Measurements from ENCODE around the gene RXRA. TPM values are rescaled to one million over a fixed set of nuclear protein-coding genes. Genes with fewer than 3 reads are reported as not detected.

The RXRA gene
- polyA plus RNA-seq, 1 experiment = 12.0 TPM

DNA sequence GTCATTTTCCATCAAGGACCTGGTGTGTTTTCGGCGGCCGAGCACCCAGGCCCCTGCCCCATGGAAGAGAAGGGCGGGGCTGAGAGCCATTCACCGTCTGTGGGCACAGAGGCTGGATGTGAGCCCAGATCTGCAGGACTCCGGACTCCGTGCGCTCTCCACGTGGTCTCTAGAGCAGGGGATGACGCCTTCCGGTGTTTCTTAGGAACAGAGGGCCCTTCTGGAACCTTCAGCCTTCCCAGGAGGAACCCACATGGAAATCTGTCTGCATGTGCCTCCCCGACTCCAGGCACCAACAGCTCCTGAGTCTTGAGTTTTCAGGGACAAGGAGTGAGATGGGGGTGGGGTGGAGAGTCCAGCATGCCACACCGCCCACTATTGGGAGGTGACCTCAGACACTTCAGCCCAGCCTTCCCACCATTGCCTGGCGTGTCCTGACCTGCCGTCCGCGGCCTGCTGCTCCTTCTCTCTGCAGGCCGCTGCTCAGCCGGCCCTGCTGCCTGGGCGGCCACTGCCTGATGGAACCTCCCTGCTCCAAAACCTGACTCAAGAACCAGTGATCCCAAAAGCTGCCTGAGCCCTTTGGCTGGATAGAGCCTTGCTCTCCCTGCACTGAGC lies 2.4 kb upstream of the RXRA start:
- H3K36me3 ChIP-seq (ENCODE audit: control insufficient read depth, insufficient read depth, low read length) = no peaks in the 10 kb centered on the region
- no peaks in the 10 kb centered on the region for H3K27me3 ChIP-seq (ENCODE audit: control insufficient read depth, insufficient read depth, low read length)
- CTCF ChIA-PET = no interaction called here
- no peak overlapping the region for H3K4me3 ChIP-seq (ENCODE audit: low read depth, low read length)
- TF ChIP-seq, protein P1, sequence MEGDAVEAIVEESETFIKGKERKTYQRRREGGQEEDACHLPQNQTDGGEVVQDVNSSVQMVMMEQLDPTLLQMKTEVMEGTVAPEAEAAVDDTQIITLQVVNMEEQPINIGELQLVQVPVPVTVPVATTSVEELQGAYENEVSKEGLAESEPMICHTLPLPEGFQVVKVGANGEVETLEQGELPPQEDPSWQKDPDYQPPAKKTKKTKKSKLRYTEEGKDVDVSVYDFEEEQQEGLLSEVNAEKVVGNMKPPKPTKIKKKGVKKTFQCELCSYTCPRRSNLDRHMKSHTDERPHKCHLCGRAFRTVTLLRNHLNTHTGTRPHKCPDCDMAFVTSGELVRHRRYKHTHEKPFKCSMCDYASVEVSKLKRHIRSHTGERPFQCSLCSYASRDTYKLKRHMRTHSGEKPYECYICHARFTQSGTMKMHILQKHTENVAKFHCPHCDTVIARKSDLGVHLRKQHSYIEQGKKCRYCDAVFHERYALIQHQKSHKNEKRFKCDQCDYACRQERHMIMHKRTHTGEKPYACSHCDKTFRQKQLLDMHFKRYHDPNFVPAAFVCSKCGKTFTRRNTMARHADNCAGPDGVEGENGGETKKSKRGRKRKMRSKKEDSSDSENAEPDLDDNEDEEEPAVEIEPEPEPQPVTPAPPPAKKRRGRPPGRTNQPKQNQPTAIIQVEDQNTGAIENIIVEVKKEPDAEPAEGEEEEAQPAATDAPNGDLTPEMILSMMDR (IDR thresholded peaks at IDR 0.05; ENCODE audit: insufficient read depth, low read depth, low read length) = no peak
- no peak for DNase-seq (ENCODE audit: low read depth)
- POLR2A ChIA-PET = no interaction called here

DNA sequence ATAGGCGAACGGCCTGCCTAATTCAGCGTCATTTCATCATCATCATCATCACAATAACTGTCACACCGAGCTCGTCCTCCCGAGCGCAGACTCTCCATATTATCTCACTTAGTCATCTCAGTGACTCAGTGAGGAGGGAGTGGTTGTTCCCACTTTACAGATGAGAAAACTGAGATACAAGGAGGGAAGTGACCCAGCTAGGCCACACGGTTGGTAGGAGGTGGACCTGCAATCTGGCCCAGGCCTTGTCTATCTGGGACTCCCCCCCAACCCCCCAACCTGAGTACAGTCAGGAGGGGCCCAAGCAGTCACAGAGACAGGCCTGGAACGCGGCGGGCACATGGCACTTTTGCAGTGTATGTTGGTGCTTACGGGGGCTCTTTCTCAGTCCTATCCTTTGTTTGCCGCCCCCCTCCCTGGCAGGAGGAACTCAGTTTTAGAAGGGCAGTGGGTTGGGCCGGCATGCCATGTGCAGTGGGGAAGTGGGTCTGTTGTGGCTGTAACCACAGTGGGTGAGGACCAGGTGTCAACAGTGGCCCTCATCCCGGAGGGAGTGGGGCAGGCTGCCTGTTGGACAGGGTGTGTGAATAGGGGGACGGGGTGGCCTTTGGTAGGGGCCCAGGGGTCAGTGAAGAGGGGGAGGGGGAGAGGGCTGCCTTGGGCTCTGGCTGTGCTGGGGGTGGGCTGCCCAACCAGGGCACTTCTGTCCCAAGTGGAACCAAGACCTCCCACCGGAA lies 1.7 kb upstream of the RXRA start:
- ChIA-PET CTCF (interaction anchor here (1.3 to 1.4 kb wide), 3 partner anchors 9 to 153 kb away, joined by 3 to 6 read pairs (median 4); no protein-coding TSS in a partner anchor), POLR2A (no interaction called here)
- Histone ChIP-seq H3K4me3 (ENCODE audit: low read depth, low read length) (peak overlapping the region; percentile 65), H3K27me3 (ENCODE audit: control insufficient read depth, insufficient read depth, low read length) (no peaks in the 10 kb centered on the region), H3K36me3 (ENCODE audit: control insufficient read depth, insufficient read depth, low read length) (no peaks in the 10 kb centered on the region)
- no peak for DNase-seq (ENCODE audit: low read depth)
- TF ChIP-seq, protein P1 (IDR thresholded peaks at IDR 0.05; ENCODE audit: insufficient read depth, low read depth, low read length) = no peak

DNA sequence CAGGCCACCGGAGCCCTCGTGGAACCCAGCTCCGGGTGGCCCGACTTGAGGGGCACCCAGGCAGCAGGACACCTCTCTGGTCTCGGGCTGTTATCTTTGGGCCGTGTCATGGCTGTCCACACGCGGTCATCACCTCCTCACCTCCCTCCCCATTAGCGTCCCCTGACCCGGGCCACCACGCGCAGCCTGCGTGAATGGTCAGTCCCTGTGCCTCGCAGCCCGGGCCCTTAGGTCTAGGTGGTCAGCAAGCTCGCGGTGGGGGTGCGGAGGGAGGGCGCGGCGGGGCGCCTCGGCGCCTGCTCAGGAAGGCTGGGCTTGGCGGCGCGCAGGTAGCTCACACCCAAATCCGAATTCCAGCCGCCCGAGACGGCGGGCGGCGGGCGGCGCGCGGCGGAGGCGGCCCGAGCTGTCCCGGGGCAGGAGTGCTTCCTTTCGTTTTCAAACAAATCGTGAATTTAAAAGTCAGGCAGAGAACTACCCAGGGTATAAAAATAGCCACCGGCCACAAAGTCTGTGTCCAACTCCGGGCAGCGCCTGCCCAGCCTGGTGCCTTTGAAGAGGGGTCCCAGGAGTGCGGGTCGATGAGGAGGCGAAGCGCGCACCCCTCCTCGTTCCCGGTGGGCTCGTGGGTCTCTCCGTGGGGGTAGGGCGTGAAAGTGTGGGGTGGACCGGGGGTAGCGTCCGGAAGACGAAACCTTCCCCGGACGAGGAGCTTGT lies 1.0 kb upstream of the RXRA start:
- no peaks in the 10 kb centered on the region for H3K36me3 ChIP-seq (ENCODE audit: control insufficient read depth, insufficient read depth, low read length)
- ChIA-PET POLR2A (interaction anchor here (0.5 to 0.6 kb wide), 2 partner anchors 38 to 60 kb away, joined by 5 to 9 read pairs; no protein-coding TSS in a partner anchor), CTCF (interaction anchor here (1.3 to 1.4 kb wide), 3 partner anchors 10 to 154 kb away, joined by 3 to 6 read pairs (median 4); no protein-coding TSS in a partner anchor)
- H3K4me3 ChIP-seq (ENCODE audit: low read depth, low read length) = peak overlapping the region; percentile 65
- no peak for DNase-seq (ENCODE audit: low read depth)
- no peaks in the 10 kb centered on the region for H3K27me3 ChIP-seq (ENCODE audit: control insufficient read depth, insufficient read depth, low read length)
- TF ChIP-seq, protein P1 (IDR thresholded peaks at IDR 0.05; ENCODE audit: insufficient read depth, low read depth, low read length) = no peak

DNA sequence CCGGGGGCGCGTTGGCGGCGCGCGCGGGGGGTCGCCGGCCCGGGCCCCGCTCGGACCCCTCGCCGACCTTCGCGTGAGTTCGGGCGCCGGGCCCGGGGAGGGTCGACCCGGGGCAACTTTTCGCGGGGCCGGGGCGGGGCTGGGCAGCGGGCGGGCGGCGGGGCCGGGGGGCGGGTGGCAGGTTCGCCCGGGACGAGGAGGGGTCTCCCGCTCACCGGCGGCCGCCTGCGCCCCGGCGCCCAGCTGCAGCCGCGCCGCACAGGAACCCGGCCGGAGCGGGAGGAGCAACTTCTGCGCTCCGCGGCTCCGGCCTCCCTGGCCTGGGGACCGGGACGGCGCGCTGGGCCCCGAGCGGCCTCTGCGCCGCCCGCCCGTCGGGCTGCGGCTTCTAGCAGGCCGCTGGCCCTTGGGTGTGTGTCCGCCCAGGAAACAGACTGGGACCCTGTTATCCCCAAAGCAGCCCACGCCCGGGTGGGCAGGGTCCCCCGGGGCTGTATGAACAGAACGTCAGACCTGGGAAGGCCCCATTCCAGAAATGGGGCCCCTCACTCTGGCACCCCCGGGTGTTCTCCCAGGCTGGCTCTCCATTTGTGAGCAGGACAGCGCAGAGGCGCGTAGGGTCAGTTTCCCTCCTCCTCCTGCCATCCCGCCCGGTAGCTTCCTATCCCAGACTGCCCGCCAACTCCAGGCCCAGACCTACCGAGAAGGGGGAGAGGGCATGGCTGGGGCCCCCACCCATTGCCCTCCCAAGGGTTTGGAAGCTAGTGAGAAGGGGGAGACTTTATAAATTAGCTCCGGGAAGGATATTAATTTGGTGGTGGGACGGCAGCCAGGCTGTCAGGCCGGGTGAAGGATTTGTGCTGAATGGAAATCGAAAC lies 708 bp downstream of the RXRA start:
- POLR2A ChIA-PET = interaction anchor here (1.2 kb wide), 1 partner anchor 156 kb away, joined by 3 read pairs; no protein-coding TSS in a partner anchor

More for the DNA sequence above, 708 bp downstream of the RXRA start:
- H3K4me3 ChIP-seq (ENCODE audit: low read depth, low read length) = peak overlapping the region; percentile 57
- H3K27me3 ChIP-seq (ENCODE audit: control insufficient read depth, insufficient read depth, low read length) = no peaks in the 10 kb centered on the region
- DNase-seq (ENCODE audit: low read depth) = no peak
- TF ChIP-seq, protein P1 (IDR thresholded peaks at IDR 0.05; ENCODE audit: insufficient read depth, low read depth, low read length) = no peak
- CTCF ChIA-PET = interaction anchor here (1.2 to 3.6 kb wide), 4 partner anchors 22 to 156 kb away, joined by 3 to 25 read pairs (median 10); no protein-coding TSS in a partner anchor
- H3K36me3 ChIP-seq (ENCODE audit: control insufficient read depth, insufficient read depth, low read length) = no peaks in the 10 kb centered on the region
